Measurements from ENCODE around the gene GSTCD.
"Not testable (repeated sequence)": the region's sequence is repeated elsewhere in the genome, so short reads cannot be mapped to it uniquely, and the experiment has no call there.

GSTCD gene

GRCh38 chr4:105707782-105708180, 803 bp upstream of the GSTCD start:
- Mint-ChIP-seq H3K4me3 (peak overlapping the region; percentile 98), H3K27ac (peak overlapping the region; percentile 89), H3K36me3 (peaks cover 7% of the 10 kb centered on the region), H3K9me3 (no peaks in the 10 kb centered on the region), H3K4me1 (peaks cover 38% of the 10 kb centered on the region), H3K27me3 (no peaks in the 10 kb centered on the region)
- no peak for ATAC-seq

GRCh38 chr4:105709081-105709450, 482 bp downstream of the GSTCD start:
- Mint-ChIP-seq H3K27ac (peak overlapping the region; percentile 89), H3K4me3 (peak overlapping the region; percentile 98), H3K9me3 (no peaks in the 10 kb centered on the region), H3K27me3 (no peaks in the 10 kb centered on the region), H3K4me1 (peaks cover 42% of the 10 kb centered on the region), H3K36me3 (peaks cover 7% of the 10 kb centered on the region)
- ATAC-seq: peak; percentile 49

- Mint-ChIP-seq H3K36me3 (peaks cover 7% of the 10 kb centered on the region), H3K4me3 (no peak overlapping the region), H3K27ac (no peak overlapping the region), H3K9me3 (no peaks in the 10 kb centered on the region), H3K27me3 (no peaks in the 10 kb centered on the region), H3K4me1 (peaks cover 46% of the 10 kb centered on the region)
- ATAC-seq: no peak
These were observed 1.5 kb downstream of the GSTCD start for GRCh38 chr4:105710012-105710600.

- no peak for ATAC-seq
- peaks cover 41% of the 10 kb centered on the region for H3K4me1 Mint-ChIP-seq
- no peaks in the 10 kb centered on the region for H3K9me3 Mint-ChIP-seq
- H3K36me3 Mint-ChIP-seq: peaks cover 5% of the 10 kb centered on the region
- no peaks in the 10 kb centered on the region for H3K27me3 Mint-ChIP-seq
- H3K27ac Mint-ChIP-seq: no peak overlapping the region
- no peak overlapping the region for H3K4me3 Mint-ChIP-seq
These were observed 2.1 kb downstream of the GSTCD start for GRCh38 chr4:105710678-105711077.

- Mint-ChIP-seq H3K9me3 (no peaks in the 10 kb centered on the region), H3K4me1 (peaks cover 20% of the 10 kb centered on the region), H3K27me3 (no peaks in the 10 kb centered on the region), H3K27ac (peak overlapping the region; percentile 3), H3K36me3 (no peaks in the 10 kb centered on the region), H3K4me3 (no peak overlapping the region)
- ATAC-seq: no peak
These were observed 4.2 kb downstream of the GSTCD start for GRCh38 chr4:105712766-105713165.

GRCh38 chr4:105714071-105714521, 5.5 kb downstream of the GSTCD start:
- H3K27ac Mint-ChIP-seq: peak overlapping the region; percentile 77

GRCh38 chr4:105714932-105715331, 6.3 kb downstream of the GSTCD start:
- ATAC-seq: no peak
- Mint-ChIP-seq H3K27me3 (no peaks in the 10 kb centered on the region), H3K9me3 (no peaks in the 10 kb centered on the region), H3K27ac (no peak overlapping the region), H3K4me3 (no peak overlapping the region), H3K4me1 (peaks cover 18% of the 10 kb centered on the region), H3K36me3 (no peaks in the 10 kb centered on the region)

More at GRCh38 chr4:105714071-105714521, 5.5 kb downstream of the GSTCD start:
- Mint-ChIP-seq H3K4me1 (peaks cover 18% of the 10 kb centered on the region), H3K27me3 (no peaks in the 10 kb centered on the region), H3K4me3 (peak overlapping the region; percentile 75), H3K36me3 (no peaks in the 10 kb centered on the region), H3K9me3 (no peaks in the 10 kb centered on the region)
- peak; percentile 62 for ATAC-seq

- Mint-ChIP-seq H3K27me3 (no peaks in the 10 kb centered on the region), H3K4me1 (peaks cover 18% of the 10 kb centered on the region), H3K9me3 (no peaks in the 10 kb centered on the region), H3K36me3 (no peaks in the 10 kb centered on the region), H3K4me3 (no peak overlapping the region), H3K27ac (no peak overlapping the region)
- ATAC-seq: no peak
These were observed 7.2 kb downstream of the GSTCD start for GRCh38 chr4:105715692-105716278.

GRCh38 chr4:105719204-105719603, 10.6 kb downstream of the GSTCD start:
- Mint-ChIP-seq H3K4me1 (peaks cover 2% of the 10 kb centered on the region), H3K4me3 (no peak overlapping the region), H3K9me3 (no peaks in the 10 kb centered on the region), H3K27ac (no peak overlapping the region), H3K27me3 (no peaks in the 10 kb centered on the region), H3K36me3 (no peaks in the 10 kb centered on the region)
- no peak for ATAC-seq

- no peak for ATAC-seq
- peaks cover 22% of the 10 kb centered on the region for H3K36me3 Mint-ChIP-seq
- no peaks in the 10 kb centered on the region for H3K4me1 Mint-ChIP-seq
- no peak overlapping the region for H3K27ac Mint-ChIP-seq
- H3K9me3 Mint-ChIP-seq: peaks cover 4% of the 10 kb centered on the region
- H3K27me3 Mint-ChIP-seq: no peaks in the 10 kb centered on the region
- no peak overlapping the region for H3K4me3 Mint-ChIP-seq
These were observed 17.0 kb downstream of the GSTCD start for GRCh38 chr4:105725623-105726022.

GRCh38 chr4:105729895-105730294, 21.3 kb downstream of the GSTCD start:
- not testable (repeated sequence) for H3K27ac Mint-ChIP-seq, H3K4me1 Mint-ChIP-seq, ATAC-seq, H3K4me3 Mint-ChIP-seq, H3K27me3 Mint-ChIP-seq
- H3K36me3 Mint-ChIP-seq: peaks cover 65% of the 10 kb centered on the region
- H3K9me3 Mint-ChIP-seq: peaks cover 12% of the 10 kb centered on the region

GRCh38 chr4:105735217-105735616, 26.6 kb downstream of the GSTCD start:
- H3K27me3 Mint-ChIP-seq, H3K4me1 Mint-ChIP-seq, H3K27ac Mint-ChIP-seq, ATAC-seq, H3K4me3 Mint-ChIP-seq: not testable (repeated sequence)
- H3K36me3 Mint-ChIP-seq: peaks cover 98% of the 10 kb centered on the region
- H3K9me3 Mint-ChIP-seq: peaks cover 18% of the 10 kb centered on the region

GRCh38 chr4:105741548-105741947, 33.0 kb downstream of the GSTCD start:
- Mint-ChIP-seq H3K9me3 (peaks cover 6% of the 10 kb centered on the region), H3K4me1 (no peaks in the 10 kb centered on the region), H3K27ac (no peak overlapping the region), H3K4me3 (no peak overlapping the region), H3K36me3 (peaks cover 45% of the 10 kb centered on the region), H3K27me3 (no peaks in the 10 kb centered on the region)
- ATAC-seq: no peak

GRCh38 chr4:105748222-105748621, 39.6 kb downstream of the GSTCD start:
- no peak overlapping the region for H3K4me3 Mint-ChIP-seq
- H3K36me3 Mint-ChIP-seq: no peaks in the 10 kb centered on the region
- ATAC-seq: no peak

GRCh38 chr4:105751718-105752299, 43.2 kb downstream of the GSTCD start:
- Mint-ChIP-seq H3K27ac (no peak overlapping the region), H3K27me3 (no peaks in the 10 kb centered on the region), H3K9me3 (no peaks in the 10 kb centered on the region), H3K4me1 (no peaks in the 10 kb centered on the region), H3K4me3 (no peak overlapping the region), H3K36me3 (no peaks in the 10 kb centered on the region)
- ATAC-seq: no peak

More at GRCh38 chr4:105748222-105748621, 39.6 kb downstream of the GSTCD start:
- no peaks in the 10 kb centered on the region for H3K4me1 Mint-ChIP-seq
- no peak overlapping the region for H3K27ac Mint-ChIP-seq
- no peaks in the 10 kb centered on the region for H3K9me3 Mint-ChIP-seq
- H3K27me3 Mint-ChIP-seq: no peaks in the 10 kb centered on the region

GRCh38 chr4:105753361-105753760, 44.8 kb downstream of the GSTCD start:
- H3K4me1 Mint-ChIP-seq: no peaks in the 10 kb centered on the region
- ATAC-seq: no peak
- no peak overlapping the region for H3K4me3 Mint-ChIP-seq
- no peaks in the 10 kb centered on the region for H3K27me3 Mint-ChIP-seq
- H3K9me3 Mint-ChIP-seq: no peaks in the 10 kb centered on the region
- no peak overlapping the region for H3K27ac Mint-ChIP-seq
- H3K36me3 Mint-ChIP-seq: no peaks in the 10 kb centered on the region
